Measurements from ENCODE around the gene OR13C5.

- TF ChIP-seq SIN3A (IDR thresholded peaks at IDR 0.05; ENCODE audit: borderline replicate concordance, insufficient read depth, low read depth, low read length) (no peak), CTCF (IDR thresholded peaks at IDR 0.05) (no peak), REST (IDR thresholded peaks at IDR 0.05; ENCODE audit: insufficient read depth in 1 of 2, low read depth in 2 of 2, low read length in 1 of 2) (no peak)
Measured at GRCh38 chr9:104568868-104569267, 30.3 kb downstream of the OR13C5 start, which contains the start of gene OR13C8.

All from Panc1 (cell line).